Breast epithelium (tissue), 3 donors: ENCODE data around the gene IPCEF1.

Experiments used
- POLR2A ChIP-seq: fragments of 450-650 bp; IDR thresholded peaks from one replicate; pipeline ENCODE4 v1.6.1; 2016; ENCODE audit warnings: antibody characterized with exemption, mild to moderate bottlenecking, moderate library complexity
- TF ChIP-seq, protein P1 (sequence below), 3 donors: fragments of 450-650 bp; IDR thresholded peaks; one replicate each; pipeline ENCODE4 v1.5.1; 2016 to 2017; ENCODE audit warnings: antibody characterized with exemption in 3 of 3, mild to moderate bottlenecking in 3 of 3, moderate library complexity in 3 of 3

DNA sequence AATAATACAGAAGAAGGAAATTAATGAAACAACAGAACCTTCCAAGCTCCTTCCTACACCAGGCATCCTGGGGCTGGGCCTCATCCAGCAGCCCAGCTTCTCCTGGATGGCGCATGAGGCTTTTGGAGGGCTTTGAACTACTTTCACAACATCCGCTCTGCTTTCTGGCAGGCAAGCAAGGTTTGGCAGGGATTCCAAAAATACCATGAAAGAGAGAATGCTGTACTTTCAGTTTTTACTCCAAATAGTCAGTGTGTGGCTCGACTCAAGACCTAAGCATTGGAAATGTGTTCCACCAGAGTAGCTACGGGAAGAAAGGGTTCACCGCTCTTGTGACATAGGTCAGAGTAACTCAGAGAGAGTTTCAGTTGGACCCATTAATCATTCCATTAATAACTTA lies 192.2 kb downstream of the IPCEF1 start:
- TF ChIP-seq, protein P1, sequence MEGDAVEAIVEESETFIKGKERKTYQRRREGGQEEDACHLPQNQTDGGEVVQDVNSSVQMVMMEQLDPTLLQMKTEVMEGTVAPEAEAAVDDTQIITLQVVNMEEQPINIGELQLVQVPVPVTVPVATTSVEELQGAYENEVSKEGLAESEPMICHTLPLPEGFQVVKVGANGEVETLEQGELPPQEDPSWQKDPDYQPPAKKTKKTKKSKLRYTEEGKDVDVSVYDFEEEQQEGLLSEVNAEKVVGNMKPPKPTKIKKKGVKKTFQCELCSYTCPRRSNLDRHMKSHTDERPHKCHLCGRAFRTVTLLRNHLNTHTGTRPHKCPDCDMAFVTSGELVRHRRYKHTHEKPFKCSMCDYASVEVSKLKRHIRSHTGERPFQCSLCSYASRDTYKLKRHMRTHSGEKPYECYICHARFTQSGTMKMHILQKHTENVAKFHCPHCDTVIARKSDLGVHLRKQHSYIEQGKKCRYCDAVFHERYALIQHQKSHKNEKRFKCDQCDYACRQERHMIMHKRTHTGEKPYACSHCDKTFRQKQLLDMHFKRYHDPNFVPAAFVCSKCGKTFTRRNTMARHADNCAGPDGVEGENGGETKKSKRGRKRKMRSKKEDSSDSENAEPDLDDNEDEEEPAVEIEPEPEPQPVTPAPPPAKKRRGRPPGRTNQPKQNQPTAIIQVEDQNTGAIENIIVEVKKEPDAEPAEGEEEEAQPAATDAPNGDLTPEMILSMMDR (IDR thresholded peaks at IDR 0.05), result no peak
- no peak for TF ChIP-seq POLR2A
